ENCODE measurements around the gene LUC7L2. TPM values are rescaled to one million over a fixed set of nuclear protein-coding genes. Genes with fewer than 3 reads are reported as not detected.

LUC7L2 gene
- total RNA-seq, 1 donor from 2014 or later = 94.7 TPM

- peak overlapping the region; percentile 6 for H3K27ac Mint-ChIP-seq
Measured at GRCh38 chr7:139362981-139363380, 3.3 kb downstream of the LUC7L2 start.

GRCh38 chr7:139365336-139365735, 5.6 kb downstream of the LUC7L2 start:
- Mint-ChIP-seq H3K27ac (peak overlapping the region; percentile 26), H3K36me3 (ENCODE audit: insufficient read depth) (peaks cover 9% of the 10 kb centered on the region), H3K4me3 (ENCODE audit: low read depth) (no peak overlapping the region), H3K27me3 (no peaks in the 10 kb centered on the region), H3K4me1 (ENCODE audit: low read depth) (peaks cover 24% of the 10 kb centered on the region), H3K9me3 (ENCODE audit: low read depth) (no peaks in the 10 kb centered on the region)
- DNase-seq (ENCODE audit: low spot score, unreplicated experiment) = no peak
- TF ChIP-seq, protein P1, sequence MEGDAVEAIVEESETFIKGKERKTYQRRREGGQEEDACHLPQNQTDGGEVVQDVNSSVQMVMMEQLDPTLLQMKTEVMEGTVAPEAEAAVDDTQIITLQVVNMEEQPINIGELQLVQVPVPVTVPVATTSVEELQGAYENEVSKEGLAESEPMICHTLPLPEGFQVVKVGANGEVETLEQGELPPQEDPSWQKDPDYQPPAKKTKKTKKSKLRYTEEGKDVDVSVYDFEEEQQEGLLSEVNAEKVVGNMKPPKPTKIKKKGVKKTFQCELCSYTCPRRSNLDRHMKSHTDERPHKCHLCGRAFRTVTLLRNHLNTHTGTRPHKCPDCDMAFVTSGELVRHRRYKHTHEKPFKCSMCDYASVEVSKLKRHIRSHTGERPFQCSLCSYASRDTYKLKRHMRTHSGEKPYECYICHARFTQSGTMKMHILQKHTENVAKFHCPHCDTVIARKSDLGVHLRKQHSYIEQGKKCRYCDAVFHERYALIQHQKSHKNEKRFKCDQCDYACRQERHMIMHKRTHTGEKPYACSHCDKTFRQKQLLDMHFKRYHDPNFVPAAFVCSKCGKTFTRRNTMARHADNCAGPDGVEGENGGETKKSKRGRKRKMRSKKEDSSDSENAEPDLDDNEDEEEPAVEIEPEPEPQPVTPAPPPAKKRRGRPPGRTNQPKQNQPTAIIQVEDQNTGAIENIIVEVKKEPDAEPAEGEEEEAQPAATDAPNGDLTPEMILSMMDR (IDR thresholded peaks at IDR 0.05; ENCODE audit: unreplicated experiment) = no peak

More at GRCh38 chr7:139362981-139363380, 3.3 kb downstream of the LUC7L2 start:
- H3K9me3 Mint-ChIP-seq (ENCODE audit: low read depth) = no peaks in the 10 kb centered on the region
- peak overlapping the region; percentile 37 for H3K4me3 Mint-ChIP-seq (ENCODE audit: low read depth)
- TF ChIP-seq, protein P1 (IDR thresholded peaks at IDR 0.05; ENCODE audit: unreplicated experiment) = no peak
- H3K36me3 Mint-ChIP-seq (ENCODE audit: insufficient read depth) = peaks cover 15% of the 10 kb centered on the region
- no peaks in the 10 kb centered on the region for H3K27me3 Mint-ChIP-seq
- DNase-seq (ENCODE audit: low spot score, unreplicated experiment) = no peak
- peaks cover 23% of the 10 kb centered on the region for H3K4me1 Mint-ChIP-seq (ENCODE audit: low read depth)

GRCh38 chr7:139366400-139366799, 6.7 kb downstream of the LUC7L2 start:
- TF ChIP-seq, protein P1 (IDR thresholded peaks at IDR 0.05; ENCODE audit: unreplicated experiment) = no peak
- Mint-ChIP-seq H3K4me3 (ENCODE audit: low read depth) (no peak overlapping the region), H3K9me3 (ENCODE audit: low read depth) (no peaks in the 10 kb centered on the region), H3K4me1 (ENCODE audit: low read depth) (peaks cover 19% of the 10 kb centered on the region), H3K27me3 (no peaks in the 10 kb centered on the region), H3K27ac (no peak overlapping the region), H3K36me3 (ENCODE audit: insufficient read depth) (peaks cover 9% of the 10 kb centered on the region)
- DNase-seq (ENCODE audit: low spot score, unreplicated experiment) = no peak

GRCh38 chr7:139367438-139368155, 7.9 kb downstream of the LUC7L2 start:
- no peak overlapping the region for H3K4me3 Mint-ChIP-seq (ENCODE audit: low read depth)
- TF ChIP-seq, protein P1 (IDR thresholded peaks at IDR 0.05; ENCODE audit: unreplicated experiment) = no peak
- H3K9me3 Mint-ChIP-seq (ENCODE audit: low read depth) = no peaks in the 10 kb centered on the region
- H3K27ac Mint-ChIP-seq = peak overlapping the region; percentile 51
- H3K4me1 Mint-ChIP-seq (ENCODE audit: low read depth) = peaks cover 10% of the 10 kb centered on the region
- H3K27me3 Mint-ChIP-seq = no peaks in the 10 kb centered on the region
- peaks cover 9% of the 10 kb centered on the region for H3K36me3 Mint-ChIP-seq (ENCODE audit: insufficient read depth)
- DNase-seq (ENCODE audit: low spot score, unreplicated experiment) = no peak

GRCh38 chr7:139370301-139370942, 10.7 kb downstream of the LUC7L2 start:
- Mint-ChIP-seq H3K9me3 (ENCODE audit: low read depth) (no peaks in the 10 kb centered on the region), H3K27me3 (no peaks in the 10 kb centered on the region), H3K4me1 (ENCODE audit: low read depth) (peaks cover 7% of the 10 kb centered on the region), H3K4me3 (ENCODE audit: low read depth) (no peak overlapping the region), H3K36me3 (ENCODE audit: insufficient read depth) (peaks cover 4% of the 10 kb centered on the region), H3K27ac (peak overlapping the region; percentile 26)
- no peak for DNase-seq (ENCODE audit: low spot score, unreplicated experiment)
- TF ChIP-seq, protein P1 (IDR thresholded peaks at IDR 0.05; ENCODE audit: unreplicated experiment) = no peak

Measured in progenitor cell of endocrine pancreas (in vitro differentiated cells).